Measurements from ENCODE around the gene EVL.

Gene EVL

GRCh38 chr14:100079726-100080005, 14.4 kb downstream of the EVL start:
- H3K4me1 Mint-ChIP-seq = peaks cover 32% of the 10 kb centered on the region
- H3K27ac Mint-ChIP-seq = peak overlapping the region; percentile 31 to 77 (median 58)
- H3K9me3 Mint-ChIP-seq = no peaks in the 10 kb centered on the region
- no peaks in the 10 kb centered on the region for H3K27me3 Mint-ChIP-seq (ENCODE audit: low read depth)
- TF ChIP-seq CTCF (IDR thresholded peaks at IDR 0.05; ENCODE audit: unreplicated experiment in 3 of 3) = no peak
- H3K4me3 Mint-ChIP-seq = no peak overlapping the region
- H3K36me3 Mint-ChIP-seq (ENCODE audit: low read depth) = peaks cover 8% of the 10 kb centered on the region

GRCh38 chr14:100080206-100080605, 15.0 kb downstream of the EVL start:
- TF ChIP-seq CTCF (IDR thresholded peaks at IDR 0.05; ENCODE audit: unreplicated experiment in 3 of 3) = no peak
- Mint-ChIP-seq H3K9me3 (no peaks in the 10 kb centered on the region), H3K27ac (no peak overlapping the region), H3K27me3 (ENCODE audit: low read depth) (no peaks in the 10 kb centered on the region), H3K4me1 (peaks cover 32% of the 10 kb centered on the region), H3K4me3 (no peak overlapping the region), H3K36me3 (ENCODE audit: low read depth) (peaks cover 14% of the 10 kb centered on the region)

- H3K27me3 Mint-ChIP-seq (ENCODE audit: low read depth) = no peaks in the 10 kb centered on the region
- H3K36me3 Mint-ChIP-seq (ENCODE audit: low read depth) = peaks cover 24% of the 10 kb centered on the region
- no peak overlapping the region for H3K4me3 Mint-ChIP-seq
- no peak overlapping the region for H3K27ac Mint-ChIP-seq
- peaks cover 28% of the 10 kb centered on the region for H3K4me1 Mint-ChIP-seq
- H3K9me3 Mint-ChIP-seq = no peaks in the 10 kb centered on the region
- TF ChIP-seq CTCF (IDR thresholded peaks at IDR 0.05; ENCODE audit: unreplicated experiment in 3 of 3) = no peak
These were observed 16.9 kb downstream of the EVL start for GRCh38 chr14:100081997-100082625.

- H3K4me1 Mint-ChIP-seq = peaks cover 24% of the 10 kb centered on the region
- peaks cover 25% of the 10 kb centered on the region for H3K36me3 Mint-ChIP-seq (ENCODE audit: low read depth)
- no peak overlapping the region for H3K4me3 Mint-ChIP-seq
- H3K27ac Mint-ChIP-seq = no peak overlapping the region
- no peaks in the 10 kb centered on the region for H3K27me3 Mint-ChIP-seq (ENCODE audit: low read depth)
- H3K9me3 Mint-ChIP-seq = no peaks in the 10 kb centered on the region
- no peak for TF ChIP-seq CTCF (IDR thresholded peaks at IDR 0.05; ENCODE audit: unreplicated experiment in 3 of 3)
These were observed 17.5 kb downstream of the EVL start for GRCh38 chr14:100082723-100083122.

- no peak overlapping the region for H3K4me3 Mint-ChIP-seq
- H3K27me3 Mint-ChIP-seq (ENCODE audit: low read depth) = no peaks in the 10 kb centered on the region
- no peak for TF ChIP-seq CTCF (IDR thresholded peaks at IDR 0.05; ENCODE audit: unreplicated experiment in 3 of 3)
- H3K9me3 Mint-ChIP-seq = no peaks in the 10 kb centered on the region
- no peak overlapping the region for H3K27ac Mint-ChIP-seq
- peaks cover 18% of the 10 kb centered on the region for H3K4me1 Mint-ChIP-seq
- peaks cover 33% of the 10 kb centered on the region for H3K36me3 Mint-ChIP-seq (ENCODE audit: low read depth)
These were observed 18.5 kb downstream of the EVL start for GRCh38 chr14:100083706-100084105.

- no peaks in the 10 kb centered on the region for H3K27me3 Mint-ChIP-seq (ENCODE audit: low read depth)
- peaks cover 40% of the 10 kb centered on the region for H3K36me3 Mint-ChIP-seq (ENCODE audit: low read depth)
- peaks cover 9% of the 10 kb centered on the region for H3K4me1 Mint-ChIP-seq
- H3K4me3 Mint-ChIP-seq = no peak overlapping the region
- no peaks in the 10 kb centered on the region for H3K9me3 Mint-ChIP-seq
- no peak overlapping the region for H3K27ac Mint-ChIP-seq
- no peak for TF ChIP-seq CTCF (IDR thresholded peaks at IDR 0.05; ENCODE audit: unreplicated experiment in 3 of 3)
These were observed 19.4 kb downstream of the EVL start for GRCh38 chr14:100084591-100084990.

All from nephron (organoid).